Activated T-helper 2 cell treated with anti-CD3 and anti-CD28 coated beads, Interferon-gamma antibody, Interleukin-2, Interleukin-4, amounts not matched to agents 10 μg/mL and 5 μg/mL and 100 μg/mL, durations not matched to agents 14 hours and 24 hours and 36 hours (primary cell): ENCODE data around the gene ESR2. TPM values are rescaled to one million over a fixed set of nuclear protein-coding genes. Genes with fewer than 3 reads are reported as not detected.
"Not testable (repeated sequence)": the region's sequence is repeated elsewhere in the genome, so short reads cannot be mapped to it uniquely, and the experiment has no call there.

Experiments
- DNase-seq: peaks from one replicate; pipeline ENCODE4 v3.0.0; 2021; ENCODE audit warnings: low spot score
- H3K27ac Mint-ChIP-seq: one replicate; pipeline ENCODE4 v1.8.0; 2021; ENCODE audit warnings: mixed read lengths
- H3K27me3 Mint-ChIP-seq: one replicate; pipeline ENCODE4 v1.8.0; 2021; ENCODE audit warnings: low read depth, mixed read lengths
- H3K36me3 Mint-ChIP-seq: one replicate; pipeline ENCODE4 v1.8.0; 2021; ENCODE audit warnings: low read depth, mixed read lengths
- H3K4me1 Mint-ChIP-seq: one replicate; pipeline ENCODE4 v1.8.0; 2021; ENCODE audit warnings: low read depth, mixed read lengths
- H3K4me3 Mint-ChIP-seq: one replicate; pipeline ENCODE4 v1.8.0; 2021; ENCODE audit warnings: low read depth, mild to moderate bottlenecking, moderate library complexity, mixed read lengths
- H3K9me3 Mint-ChIP-seq: one replicate; pipeline ENCODE4 v1.8.0; 2021; ENCODE audit warnings: mixed read lengths
- intact Hi-C: fragments of 100-400 bp; cut with micrococcal nuclease; formaldehyde crosslinking; loops from one replicate; pipeline ENCODE4 v1.15.1; 2023
- total RNA-seq: library from RNA; stranded (reverse); gene quantifications from 2 replicates; pipeline ENCODE4 v1.2.3, GENCODE V29; 2022

The ESR2 gene
- total RNA-seq, 1 donor from 2014 or later = 0.09 TPM

GRCh38 chr14:64043296-64043695 is 250.9 kb downstream of the ESR2 start:
- H3K27ac Mint-ChIP-seq = not testable (repeated sequence)

GRCh38 chr14:64040044-64040443 is 254.1 kb downstream of the ESR2 start:
- H3K4me3 Mint-ChIP-seq = no peak overlapping the region
- no peaks in the 10 kb centered on the region for H3K27me3 Mint-ChIP-seq
- H3K4me1 Mint-ChIP-seq = no peaks in the 10 kb centered on the region
- peaks cover 14% of the 10 kb centered on the region for H3K36me3 Mint-ChIP-seq
- H3K27ac Mint-ChIP-seq = no peak overlapping the region
- intact Hi-C loops = no loop called here
- no peak for DNase-seq
- peaks cover 4% of the 10 kb centered on the region for H3K9me3 Mint-ChIP-seq

More at GRCh38 chr14:64043296-64043695, 250.9 kb downstream of the ESR2 start:
- intact Hi-C loops, H3K36me3 Mint-ChIP-seq, H3K9me3 Mint-ChIP-seq, H3K4me1 Mint-ChIP-seq, DNase-seq, H3K27me3 Mint-ChIP-seq, H3K4me3 Mint-ChIP-seq: not testable (repeated sequence)

- Mint-ChIP-seq H3K4me1 (no peaks in the 10 kb centered on the region), H3K9me3 (peaks cover 4% of the 10 kb centered on the region), H3K4me3 (no peak overlapping the region), H3K27ac (no peak overlapping the region), H3K36me3 (peaks cover 14% of the 10 kb centered on the region), H3K27me3 (no peaks in the 10 kb centered on the region)
- no peak for DNase-seq
- intact Hi-C loops = no loop called here
Measured at GRCh38 chr14:64038841-64039542, 255.2 kb downstream of the ESR2 start.

GRCh38 chr14:64037869-64038745 is 256.1 kb downstream of the ESR2 start:
- intact Hi-C loops, H3K9me3 Mint-ChIP-seq, DNase-seq, H3K27me3 Mint-ChIP-seq, H3K27ac Mint-ChIP-seq, H3K4me1 Mint-ChIP-seq, H3K4me3 Mint-ChIP-seq: not testable (repeated sequence)
- peaks cover 13% of the 10 kb centered on the region for H3K36me3 Mint-ChIP-seq

- H3K9me3 Mint-ChIP-seq = no peaks in the 10 kb centered on the region
- H3K27ac Mint-ChIP-seq = no peak overlapping the region
- no peak overlapping the region for H3K4me3 Mint-ChIP-seq
- DNase-seq = no peak
- H3K4me1 Mint-ChIP-seq = no peaks in the 10 kb centered on the region
- no peaks in the 10 kb centered on the region for H3K27me3 Mint-ChIP-seq
- intact Hi-C loops = no loop called here
- peaks cover 11% of the 10 kb centered on the region for H3K36me3 Mint-ChIP-seq
Measured at GRCh38 chr14:64035143-64035542, 259.0 kb downstream of the ESR2 start.

Other genes with a start within 250 kb of the ESR2 start
- gene MTHFD1, start 94.0 kb upstream of the ESR2 start, total RNA-seq = 291 and 309 TPM in 2 replicates
- gene AKAP5, start 171.1 kb upstream of the ESR2 start, total RNA-seq = 2.3 and 2.5 TPM in 2 replicates
- 24.7 and 24.9 TPM in 2 replicates for gene ZBTB25, start 209.5 kb upstream of the ESR2 start, total RNA-seq
- 51.1 and 52.8 TPM in 2 replicates for gene ZBTB1, start 210.4 kb upstream of the ESR2 start, total RNA-seq
- gene HSPA2, start 246.4 kb upstream of the ESR2 start, total RNA-seq = 6.6 and 7.1 TPM in 2 replicates